Activated effector memory CD4-positive, alpha-beta T cell treated with Interleukin-2 at 50 U/mL for 16 hours (primary cell): Measurements from ENCODE around the gene LEFTY2.
"Not testable (repeated sequence)": the region's sequence is repeated elsewhere in the genome, so short reads cannot be mapped to it uniquely, and the experiment has no call there.

Experiments used
- DNase-seq: peaks from one replicate; pipeline ENCODE4 v3.0.0-alpha.2; 2020

LEFTY2 gene, protein sequence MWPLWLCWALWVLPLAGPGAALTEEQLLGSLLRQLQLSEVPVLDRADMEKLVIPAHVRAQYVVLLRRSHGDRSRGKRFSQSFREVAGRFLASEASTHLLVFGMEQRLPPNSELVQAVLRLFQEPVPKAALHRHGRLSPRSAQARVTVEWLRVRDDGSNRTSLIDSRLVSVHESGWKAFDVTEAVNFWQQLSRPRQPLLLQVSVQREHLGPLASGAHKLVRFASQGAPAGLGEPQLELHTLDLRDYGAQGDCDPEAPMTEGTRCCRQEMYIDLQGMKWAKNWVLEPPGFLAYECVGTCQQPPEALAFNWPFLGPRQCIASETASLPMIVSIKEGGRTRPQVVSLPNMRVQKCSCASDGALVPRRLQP

DNA sequence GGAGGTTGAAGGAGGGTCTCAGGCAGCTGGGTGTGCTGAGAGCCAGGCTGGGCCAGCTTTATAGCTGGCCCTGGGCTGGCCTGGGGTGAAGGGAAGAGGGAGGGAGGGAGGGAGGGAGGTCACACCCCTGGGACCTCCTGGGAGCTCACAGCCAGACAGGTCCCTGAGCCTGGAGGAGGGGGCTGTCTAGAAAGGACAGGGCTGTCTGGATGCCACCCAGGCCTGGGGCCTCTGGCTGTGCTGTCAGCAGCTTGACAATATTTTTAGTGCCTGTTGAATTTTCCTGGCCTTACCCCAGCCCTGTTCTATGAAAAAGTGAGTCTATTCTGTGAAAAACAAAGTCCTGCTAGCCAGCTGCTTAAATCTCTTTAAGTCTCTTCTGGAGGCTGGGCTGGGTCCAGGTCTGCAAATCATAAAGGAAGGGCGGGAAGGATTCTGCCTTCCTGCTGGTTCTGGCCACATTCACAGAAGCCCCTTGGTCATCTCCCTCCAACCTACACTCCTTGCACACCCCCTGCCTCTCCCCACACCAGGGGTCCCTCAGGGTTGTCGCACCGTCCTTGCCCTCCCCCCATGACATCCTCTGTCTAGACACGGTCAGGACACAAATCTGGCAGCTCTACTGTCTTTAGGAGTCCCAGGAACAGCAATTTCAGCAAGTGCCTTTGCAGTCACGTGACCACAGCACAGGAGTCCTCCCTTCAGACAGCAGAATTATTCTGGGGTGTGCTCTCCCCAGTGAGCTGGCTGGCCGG is at the start of gene LEFTY2:
LEFTY2 (minus strand) TSS at position 34 of the 755 bp plus-strand sequence. CDS start 80 bp downstream, outside the sequence.
- no peak for DNase-seq

DNA sequence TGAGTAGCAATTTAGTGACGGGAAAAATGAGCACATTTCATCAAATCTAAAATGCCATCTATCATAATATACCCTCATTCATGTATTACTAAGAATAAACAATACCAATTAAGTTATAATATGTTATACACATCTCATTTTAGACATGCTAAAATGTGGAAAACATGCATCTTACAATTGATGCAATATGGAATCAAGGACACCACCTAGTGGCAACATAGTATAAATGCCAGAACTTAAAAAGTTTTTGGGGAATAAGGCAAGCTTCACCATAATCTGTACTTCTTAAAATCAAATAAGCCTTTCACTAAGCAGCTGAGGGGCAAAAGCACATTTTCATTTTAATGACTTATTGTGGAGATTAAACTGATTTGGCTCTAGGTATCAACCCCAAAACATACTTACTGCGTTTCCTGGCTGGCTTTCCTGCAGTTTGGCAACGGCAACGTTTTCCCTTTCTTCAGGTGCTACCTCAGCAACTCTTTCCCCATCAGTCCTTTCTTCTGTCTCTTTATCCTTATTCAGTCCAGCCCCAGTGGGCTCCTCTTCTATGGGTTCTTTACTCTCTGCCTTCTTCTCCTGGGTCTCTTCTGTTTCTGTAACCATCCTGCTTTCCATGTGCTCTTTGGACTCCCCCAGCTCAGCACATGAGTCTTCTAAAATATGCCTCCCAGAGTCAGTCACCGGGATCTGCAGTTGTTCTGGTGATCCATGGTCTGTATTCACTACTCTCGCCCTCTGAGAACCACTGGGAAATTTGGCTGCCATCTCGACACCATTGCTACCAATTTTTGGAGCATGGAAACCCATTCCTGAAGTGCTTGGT is 46.7 kb upstream of the LEFTY2 start:
- no peak for DNase-seq

DNA sequence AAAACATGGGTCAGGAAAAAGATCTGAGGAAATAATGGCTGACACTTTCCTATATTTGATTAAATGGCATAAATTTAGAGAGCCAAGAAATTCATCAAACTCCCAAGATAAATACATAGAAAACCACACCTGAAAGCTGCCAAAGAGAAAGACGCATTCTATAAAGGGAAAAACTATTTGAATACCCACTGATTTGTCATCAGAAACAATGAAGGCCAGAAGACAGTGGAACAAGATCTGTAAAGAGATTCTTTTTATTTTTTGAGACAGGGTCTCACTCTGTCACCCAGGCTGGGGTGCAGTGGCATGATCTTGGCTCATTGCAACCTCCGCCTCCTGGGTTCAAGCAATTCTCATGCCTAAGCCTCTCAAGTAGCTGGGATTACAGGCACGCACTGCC is 40.7 kb upstream of the LEFTY2 start:
- no peak for DNase-seq

DNA sequence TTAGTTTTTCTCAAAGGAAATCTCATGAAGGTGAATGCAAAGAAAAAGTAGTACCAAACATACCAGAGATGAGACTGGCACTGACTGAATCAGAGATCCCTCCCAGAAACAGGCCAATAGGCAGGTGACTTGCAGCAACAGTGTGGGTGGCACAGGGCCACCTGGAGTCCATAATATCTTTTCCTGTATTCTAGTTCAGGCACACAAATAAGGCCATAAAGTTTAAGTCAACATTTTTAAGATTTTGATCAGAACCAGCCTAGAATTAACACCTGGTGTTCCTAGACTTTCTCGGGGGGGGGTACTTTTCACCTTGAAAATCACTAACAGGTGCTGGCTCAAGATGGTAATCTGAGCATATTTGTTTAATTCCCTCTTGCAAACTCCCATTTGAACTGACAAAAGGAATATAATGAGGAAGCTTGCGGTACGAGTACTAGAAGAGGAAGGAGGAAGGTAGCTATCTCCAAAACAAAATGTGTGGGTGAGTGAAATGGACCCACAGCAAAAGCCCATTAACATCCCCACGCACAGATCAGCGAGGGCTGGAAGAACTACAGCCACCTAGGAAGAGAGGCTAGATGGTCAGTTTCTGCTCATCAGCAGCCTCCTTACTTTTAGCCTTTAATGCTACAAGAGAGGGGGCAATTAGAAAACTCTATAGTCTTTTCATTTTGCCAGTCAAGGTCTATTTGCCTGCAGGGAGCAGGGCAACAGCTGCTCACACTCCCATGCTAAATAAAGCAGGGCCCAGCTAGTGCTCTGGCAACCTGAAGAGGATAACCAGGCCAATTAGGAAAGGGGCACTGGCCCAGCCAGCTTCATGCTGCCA is 39.2 kb upstream of the LEFTY2 start:
- no peak for DNase-seq

DNA sequence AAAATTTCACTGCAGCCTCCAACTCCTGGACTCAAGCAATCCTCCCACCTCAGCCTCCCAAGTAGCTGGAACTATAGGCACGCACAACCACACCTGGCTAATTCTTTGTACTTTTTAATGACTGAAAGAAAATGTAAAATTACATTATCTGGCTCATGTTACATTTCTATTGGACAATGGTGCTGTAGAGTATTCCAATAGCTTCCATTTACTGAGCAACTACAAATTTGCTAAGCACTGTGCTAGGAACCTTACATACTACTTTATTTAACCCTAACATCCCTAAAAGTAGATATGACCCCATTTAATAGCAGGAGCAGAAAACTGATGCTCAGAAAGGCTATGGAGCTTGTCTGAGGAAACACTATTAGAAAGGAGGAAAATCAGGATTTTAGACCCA is 38.4 kb upstream of the LEFTY2 start:
- no peak for DNase-seq

DNA sequence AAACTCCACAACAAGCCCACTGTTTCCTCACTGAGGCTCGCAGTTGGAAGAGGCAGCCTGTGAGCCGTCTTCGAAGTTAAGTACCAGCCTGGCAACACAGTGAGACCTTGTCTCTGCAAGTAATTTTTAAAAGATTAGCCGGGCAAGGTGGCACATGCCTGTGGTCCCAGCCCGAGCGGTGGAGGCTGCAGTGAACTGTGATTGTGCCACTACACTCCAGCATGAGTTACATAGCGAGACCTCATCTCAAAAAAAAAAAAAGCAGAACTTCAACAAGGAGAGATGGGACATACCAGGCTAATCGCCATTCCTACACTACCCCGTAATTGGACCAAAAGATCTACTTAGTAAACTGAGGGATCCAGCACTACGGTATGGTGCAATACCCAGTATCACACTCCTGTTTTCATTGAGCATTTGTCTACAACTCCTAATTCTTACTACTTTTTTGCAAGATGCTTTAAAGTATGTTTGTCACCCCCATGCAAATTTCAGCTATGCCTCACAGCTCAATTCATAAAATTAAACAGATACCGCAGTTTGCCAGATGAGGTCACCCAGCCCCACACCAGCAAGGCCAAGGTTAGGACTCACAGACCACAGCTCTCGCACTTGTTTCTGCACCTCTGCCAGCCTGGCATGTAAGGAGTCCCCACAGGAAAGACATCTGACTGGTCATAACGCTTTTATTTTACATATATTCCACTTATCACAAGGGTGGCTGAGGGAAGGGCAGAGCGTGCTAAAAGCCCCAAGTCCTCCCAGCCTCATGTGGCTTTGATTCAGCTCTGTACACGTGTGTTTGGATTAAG is 37.1 kb upstream of the LEFTY2 start:
- DNase-seq, result no peak

DNA sequence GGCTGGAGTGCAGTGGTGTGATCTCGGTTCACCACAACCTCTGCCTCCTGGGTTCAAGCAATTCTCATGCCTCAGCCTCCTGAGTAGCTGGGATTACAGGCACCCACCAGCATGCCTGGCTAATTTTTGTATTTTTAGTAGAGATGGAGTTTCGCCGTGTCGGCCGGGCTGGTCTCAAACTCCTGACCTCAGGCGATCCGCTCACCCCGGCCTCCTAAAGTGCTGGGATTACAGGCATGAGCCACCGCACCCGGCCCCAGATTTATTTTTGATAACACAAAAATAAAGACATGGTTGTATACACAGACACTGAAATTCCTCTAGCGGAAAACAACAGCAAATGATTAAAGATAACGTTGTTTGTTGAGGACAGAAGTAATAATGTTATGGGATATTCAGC is 34.1 kb upstream of the LEFTY2 start:
- not testable (repeated sequence) for DNase-seq

DNA sequence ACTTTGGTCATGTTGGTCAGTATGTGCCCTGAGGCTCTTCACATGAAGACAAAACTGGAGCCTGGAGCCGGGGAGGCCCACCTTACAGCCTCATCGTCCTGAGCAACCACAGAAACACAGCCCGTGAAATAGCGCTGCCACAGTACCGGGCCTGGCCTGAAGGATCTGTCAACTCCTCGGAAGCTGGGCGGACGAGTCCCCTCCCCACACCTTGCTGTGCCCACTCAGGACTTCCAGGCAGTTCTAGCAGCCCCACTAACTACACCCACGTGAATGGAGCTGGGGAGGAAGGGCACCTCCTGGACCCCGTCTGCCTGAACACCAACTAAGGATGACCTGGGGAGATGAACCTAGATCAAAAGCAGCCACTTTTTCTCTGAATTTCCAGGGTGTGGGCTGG is 33.4 kb upstream of the LEFTY2 start:
- DNase-seq, result no peak

DNA sequence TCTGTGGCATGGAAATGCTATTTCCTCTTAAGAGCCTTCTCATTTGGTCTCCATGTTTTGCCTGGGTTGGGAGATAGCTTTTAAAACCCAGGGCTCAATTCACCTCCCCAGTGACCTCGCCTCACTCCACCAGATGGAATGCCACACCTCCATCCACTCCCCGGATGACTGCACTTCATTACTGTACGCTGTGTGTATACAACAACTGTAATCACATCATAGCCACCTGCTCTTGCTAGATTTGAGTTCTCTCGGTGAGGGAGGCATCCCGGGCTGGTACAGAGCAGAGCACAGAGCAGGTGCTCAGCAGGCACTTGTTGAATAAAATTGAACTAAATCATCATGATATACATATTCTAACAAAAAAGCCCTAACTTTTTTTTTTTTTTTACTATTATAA is 32.1 kb upstream of the LEFTY2 start:
- no peak for DNase-seq

DNA sequence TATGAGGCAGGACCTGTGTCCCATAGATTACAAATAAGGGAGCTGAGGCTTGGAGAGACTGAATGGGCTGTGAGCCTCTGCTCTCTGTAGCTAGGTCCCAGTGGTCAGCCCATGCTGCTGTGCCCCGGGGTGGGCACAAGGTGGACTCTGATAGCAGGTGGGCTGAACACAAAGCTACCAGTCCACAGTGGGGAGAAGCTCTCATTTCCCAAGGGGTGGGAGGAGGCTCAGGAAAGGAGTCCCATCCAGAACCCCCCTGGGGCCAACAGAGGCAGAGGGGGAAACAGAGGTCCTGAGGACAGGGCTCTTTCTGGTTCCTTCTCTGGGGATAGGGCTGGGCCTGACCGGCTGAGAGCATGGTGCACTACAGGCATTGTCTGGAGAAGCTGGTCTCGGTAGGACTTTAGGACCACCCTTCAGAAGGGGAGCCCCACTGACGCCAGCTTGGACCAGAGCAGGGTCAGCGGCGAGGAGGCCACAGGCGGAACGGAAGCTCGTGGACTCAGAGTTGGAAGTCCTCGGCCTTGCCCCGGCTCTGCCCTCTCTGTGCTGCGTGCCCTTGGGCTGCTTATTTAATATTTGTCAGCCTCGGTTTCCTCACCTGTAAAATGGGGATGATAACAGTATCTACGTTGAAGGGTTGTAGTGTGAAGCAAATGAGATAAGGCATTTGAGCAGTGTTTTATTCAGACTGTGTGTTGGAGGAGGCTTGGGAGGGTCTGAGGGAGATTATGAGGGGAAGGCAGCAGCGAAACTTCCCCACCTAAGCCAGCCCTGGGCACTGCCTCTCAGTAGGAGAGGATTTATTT is 31.5 kb upstream of the LEFTY2 start:
- DNase-seq, result no peak

DNA sequence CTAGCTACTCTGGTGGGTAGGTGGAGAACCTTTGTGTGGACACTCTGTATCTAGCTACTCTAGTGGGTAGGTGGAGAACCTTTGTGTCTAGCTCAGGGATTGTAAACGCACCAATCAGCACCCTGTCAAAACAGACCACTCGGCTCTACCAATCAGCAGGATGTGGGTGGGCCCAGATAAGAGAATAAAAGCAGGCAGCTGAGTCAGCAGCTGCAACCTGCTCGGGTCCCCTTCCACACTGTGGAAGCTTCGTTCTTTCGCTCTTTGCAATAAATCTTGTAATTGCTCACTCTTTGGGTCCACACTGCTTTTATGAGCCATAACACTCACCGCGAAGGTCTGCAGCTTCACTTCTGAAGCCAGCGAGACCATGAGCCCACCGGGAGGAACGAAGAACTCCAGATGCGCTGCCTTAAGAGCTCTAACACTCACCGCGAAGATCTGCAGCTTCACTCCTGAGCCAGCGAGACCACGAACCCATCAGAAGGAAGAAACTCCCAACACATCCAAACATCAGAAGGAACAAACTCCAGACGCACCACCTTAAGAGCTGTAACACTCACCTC is 29.7 kb upstream of the LEFTY2 start:
- DNase-seq, result not testable (repeated sequence)

DNA sequence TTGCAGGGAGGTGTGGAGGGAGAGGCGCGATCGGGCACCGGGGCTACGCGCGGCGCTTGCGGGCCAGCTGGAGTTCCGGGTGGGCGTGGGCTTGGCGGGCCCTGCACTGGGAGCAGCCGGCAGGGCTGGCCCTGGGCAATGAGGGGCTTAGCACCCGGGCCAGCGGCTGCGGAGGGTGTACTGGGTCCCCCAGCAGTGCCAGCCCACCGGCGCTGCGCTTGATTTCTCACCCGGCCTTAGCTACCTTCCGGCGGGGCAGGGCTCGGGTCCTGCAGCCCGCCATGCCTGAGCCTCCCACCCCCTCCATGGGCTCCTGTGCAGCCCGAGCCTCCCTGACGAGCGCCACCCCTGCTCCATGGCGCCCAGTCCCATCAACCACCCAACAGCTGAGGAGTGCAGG is 28.7 kb upstream of the LEFTY2 start:
- not testable (repeated sequence) for DNase-seq

DNA sequence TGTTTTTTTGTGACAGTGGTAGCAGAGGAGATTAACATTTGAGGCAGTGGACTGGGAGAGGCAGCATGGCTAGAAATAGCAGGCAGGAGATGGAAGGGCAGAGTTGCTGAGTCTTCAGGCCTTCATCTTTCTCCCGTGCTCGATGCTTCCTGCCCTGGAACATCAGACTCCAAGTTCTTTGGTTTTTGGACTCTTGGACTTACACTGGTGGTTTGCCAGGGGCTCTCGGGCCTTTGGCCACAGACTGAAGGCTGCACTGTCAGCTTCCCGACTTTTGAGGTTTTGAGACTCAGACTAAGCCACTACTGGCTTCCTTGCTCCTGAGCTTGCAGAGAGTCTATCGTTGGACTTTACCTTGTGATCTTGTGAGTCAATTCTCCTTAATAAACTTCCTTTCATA is 24.2 kb upstream of the LEFTY2 start:
- no peak for DNase-seq

DNA sequence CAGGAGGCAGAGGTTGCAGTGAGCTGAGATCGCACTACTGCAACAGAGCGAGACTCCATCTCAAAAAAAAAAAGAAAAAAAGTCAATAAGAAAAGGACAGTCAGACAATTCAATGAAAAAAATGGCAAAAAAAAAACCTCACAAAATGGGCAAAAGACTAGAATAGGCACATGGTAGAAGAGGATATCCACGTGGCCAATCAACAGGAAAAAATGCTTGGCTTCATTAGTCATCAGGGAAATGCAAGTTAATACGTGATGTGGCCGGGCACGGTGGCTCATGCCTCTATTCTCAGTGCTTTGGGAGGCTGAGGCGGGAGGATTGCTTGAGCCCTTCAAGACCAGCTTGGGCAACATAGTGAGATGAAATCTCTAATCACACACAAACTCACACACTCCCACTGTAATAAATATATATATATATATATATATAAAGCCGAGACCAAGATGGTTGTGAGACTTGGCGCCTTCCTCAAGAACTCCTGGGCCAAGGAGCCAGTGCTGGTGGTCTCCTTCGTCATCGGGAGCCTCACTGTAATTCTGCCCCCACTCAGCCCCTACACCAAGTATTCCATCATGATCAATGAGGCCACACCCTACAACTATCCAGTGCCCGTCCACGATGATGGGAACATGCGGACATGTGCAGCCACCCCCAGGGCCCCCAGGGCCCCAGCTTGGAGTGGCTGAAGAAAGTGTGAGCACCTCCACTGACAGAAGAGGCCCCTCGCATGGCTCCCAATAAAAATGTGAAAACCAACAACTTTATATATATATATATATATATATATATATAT is 22.9 kb upstream of the LEFTY2 start:
- DNase-seq, result no peak

DNA sequence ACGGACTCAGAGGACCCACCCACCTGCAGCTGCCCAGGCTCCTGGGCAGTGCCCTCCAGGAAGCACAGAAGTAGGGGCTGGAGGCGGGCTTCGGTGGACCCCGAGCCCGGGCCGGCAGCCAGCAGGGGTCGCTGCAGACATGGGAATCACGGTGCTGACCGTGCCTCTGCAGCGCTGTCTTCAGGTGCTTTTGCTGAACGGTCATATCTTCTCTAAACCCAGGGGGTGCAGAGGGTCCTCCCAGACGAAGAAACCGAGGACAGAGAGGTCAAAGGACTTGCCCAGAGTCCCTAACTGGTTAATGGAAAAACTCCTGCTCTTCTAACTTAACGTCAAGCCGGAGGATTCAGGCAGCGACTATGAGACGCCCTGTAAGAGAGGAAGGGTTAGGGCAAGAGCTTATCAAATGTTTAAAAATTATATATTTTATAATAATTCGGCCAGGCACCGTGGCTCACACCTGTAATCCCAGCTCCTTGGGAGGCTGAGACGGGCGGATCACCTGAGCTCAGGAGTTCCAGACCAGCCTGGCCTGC is 21.5 kb upstream of the LEFTY2 start:
- peak; percentile 29 for DNase-seq

DNA sequence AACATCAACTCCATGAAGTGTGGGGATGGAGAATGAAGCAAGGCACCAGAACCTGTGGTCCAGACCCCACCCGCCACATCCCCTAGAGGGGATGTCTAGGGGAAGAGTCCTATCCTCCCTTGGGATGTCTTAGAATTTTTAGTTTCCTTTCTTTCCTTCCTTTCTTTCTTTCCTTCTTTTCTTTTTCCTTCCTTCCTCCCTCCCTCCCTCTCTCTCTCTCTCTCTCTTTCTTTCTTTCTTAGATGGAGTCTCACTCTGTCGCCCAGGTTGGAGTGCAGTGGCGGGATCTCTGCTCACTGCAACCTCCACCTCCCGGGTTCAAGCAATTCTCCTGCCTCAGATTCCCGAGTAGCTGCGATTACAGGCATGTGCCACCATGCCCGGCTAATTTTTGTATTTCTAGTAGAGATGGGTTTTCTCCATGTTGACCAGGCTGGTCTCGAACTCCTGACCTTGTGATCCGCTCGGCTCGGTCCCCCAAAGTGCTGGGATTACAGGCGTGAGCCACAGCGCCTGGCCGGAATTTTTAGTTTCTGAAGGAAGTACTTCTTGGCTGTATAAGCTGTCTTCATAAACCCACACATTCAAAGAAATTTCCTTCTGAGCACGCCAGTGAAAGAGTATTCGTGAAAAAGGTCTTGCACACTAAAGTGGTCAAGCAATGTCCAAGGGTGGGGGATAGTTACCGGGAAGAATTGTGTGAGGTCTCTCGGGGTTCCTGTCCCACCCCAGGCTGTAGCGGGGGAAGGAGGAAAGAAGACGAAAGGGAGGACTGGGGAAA is 20.8 kb upstream of the LEFTY2 start:
- no peak for DNase-seq

DNA sequence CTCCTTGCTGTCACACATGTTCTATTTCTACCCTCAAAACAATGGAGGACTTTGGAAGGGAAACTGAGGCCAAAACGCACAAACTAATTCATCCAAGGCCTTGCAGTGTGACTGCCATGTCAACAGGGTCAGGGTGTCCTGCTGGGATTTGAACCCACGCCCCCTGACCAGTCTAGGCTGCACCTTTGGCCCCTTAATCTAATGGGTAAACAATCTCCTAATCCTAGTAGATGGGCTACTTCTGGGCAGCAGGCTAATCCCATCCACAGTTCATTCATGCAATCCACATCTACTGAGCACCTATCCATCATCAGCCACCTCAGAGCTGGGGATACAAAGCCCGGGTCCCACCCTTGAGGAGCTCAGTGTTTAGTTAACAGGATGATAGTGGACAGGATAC is 17.0 kb upstream of the LEFTY2 start:
- no peak for DNase-seq

DNA sequence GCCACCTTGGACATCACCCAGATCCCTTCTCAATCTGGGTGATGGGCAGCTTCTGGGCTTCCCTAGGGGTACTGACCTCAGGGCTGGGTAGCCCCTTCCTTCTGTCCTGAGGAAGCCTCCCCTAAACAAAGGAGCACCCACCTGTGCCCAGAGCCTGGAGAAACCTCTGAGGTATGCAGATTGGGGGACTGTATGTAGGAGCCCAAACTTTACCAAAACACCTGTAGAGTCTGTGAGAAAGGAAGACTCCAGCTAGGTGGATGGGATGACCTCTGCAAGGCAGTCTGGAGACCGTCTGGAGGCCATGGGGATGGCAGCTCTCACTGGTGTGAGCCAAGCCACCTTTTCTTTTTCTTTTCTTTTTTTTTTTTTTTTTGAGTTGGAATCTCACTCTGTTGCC is 13.7 kb upstream of the LEFTY2 start:
- DNase-seq, result no peak
